ENCODE measurements around the gene RPL4. TPM values are rescaled to one million over a fixed set of nuclear protein-coding genes. Genes with fewer than 3 reads are reported as not detected.

RPL4 gene
- total and polyA plus RNA-seq, 4 donors, result 323 to 1,638 (median 1,440) TPM

DNA sequence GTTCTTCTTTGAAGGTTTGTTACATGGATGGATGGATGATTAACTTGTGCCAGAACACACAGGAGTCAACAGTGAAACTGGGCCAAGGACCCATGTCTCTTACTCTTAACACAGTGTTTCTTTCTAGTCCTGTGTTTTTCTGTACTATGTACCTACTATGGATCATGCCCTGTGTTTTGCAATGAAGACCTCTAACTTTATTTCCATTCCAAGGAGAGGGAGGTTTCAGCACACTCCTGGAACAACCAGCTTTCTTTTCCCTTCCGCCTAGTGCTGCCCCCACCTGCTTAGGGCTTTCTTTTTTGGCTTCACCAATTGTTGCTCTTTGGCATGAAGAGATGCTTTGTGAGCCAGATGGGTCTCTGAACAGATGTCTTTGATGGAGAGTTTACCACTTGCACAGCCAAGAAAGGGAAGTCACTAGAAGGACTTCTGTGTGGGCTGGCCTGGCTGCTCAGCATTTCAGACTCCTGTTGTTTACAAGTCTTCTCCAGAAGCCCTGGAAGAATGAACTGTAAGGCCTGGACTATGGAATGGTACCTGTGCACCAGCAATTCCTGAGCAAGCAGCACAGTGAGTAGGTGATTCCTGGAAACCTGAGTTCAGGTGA lies 51.6 kb downstream of the RPL4 start (continued):
- TF ChIP-seq, protein P1, sequence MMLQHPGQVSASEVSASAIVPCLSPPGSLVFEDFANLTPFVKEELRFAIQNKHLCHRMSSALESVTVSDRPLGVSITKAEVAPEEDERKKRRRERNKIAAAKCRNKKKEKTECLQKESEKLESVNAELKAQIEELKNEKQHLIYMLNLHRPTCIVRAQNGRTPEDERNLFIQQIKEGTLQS (IDR thresholded peaks at IDR 0.05), result no peak
- no peak for TF ChIP-seq NR2F2 (IDR thresholded peaks at IDR 0.05)

GRCh38 chr15:66452420-66452819 lies 52.2 kb downstream of the RPL4 start:
- Histone ChIP-seq H3K27me3 (ENCODE audit: control insufficient read depth in 4 of 4, insufficient read depth in 4 of 4, low read length in 3 of 4) (no peaks in the 10 kb centered on the region), H3K4me1 (ENCODE audit: control insufficient read depth in 4 of 4, insufficient read depth in 4 of 4, low read length in 3 of 4) (peaks cover 1 to 13% (median 9%) of the 10 kb centered on the region in 4 donors), H3K27ac (ENCODE audit: low read depth in 1 of 2, low read length in 2 of 2) (peak overlapping the region in 1 of 2 donors; percentile 1), H3K9ac (ENCODE audit: low read depth in 1 of 2, low read length in 2 of 2) (no peak overlapping the region), H3K9me3 (ENCODE audit: control insufficient read depth in 4 of 4, low read length in 3 of 4) (no peaks in the 10 kb centered on the region), H3K36me3 (ENCODE audit: control insufficient read depth in 4 of 4, insufficient read depth in 3 of 4, low read depth in 1 of 4, low read length in 3 of 4) (peaks cover 0 to 2% (median under 1%) of the 10 kb centered on the region in 4 donors), H3K4me3 (ENCODE audit: low read depth in 1 of 3, low read length in 3 of 3) (no peak overlapping the region)
- no peak for DNase-seq (ENCODE audit: low spot score)
- TF ChIP-seq FOXA1 (IDR thresholded peaks at IDR 0.05), result no peak
- TF ChIP-seq RAD21 (IDR thresholded peaks at IDR 0.05), result no peak
- TF ChIP-seq, protein P1 (IDR thresholded peaks at IDR 0.05), result no peak
- TF ChIP-seq YY1 (IDR thresholded peaks at IDR 0.05), result no peak
- no peak for TF ChIP-seq FOXA2 (IDR thresholded peaks at IDR 0.05)
- TF ChIP-seq CTCF (IDR thresholded peaks at IDR 0.05; ENCODE audit: low read depth, low read length, missing input control), result no peak
- no peak for TF ChIP-seq RXRA (IDR thresholded peaks at IDR 0.05)
- no peak for TF ChIP-seq SP1 (IDR thresholded peaks at IDR 0.05)
- 97% methylated on average over 4 of the region's 4 CpGs for WGBS

Small RNA genes lying within 50 kb of the gene (small RNA-seq; reads per million reads assigned to genes)
- gene MIR4512 (not detected), gene RF01159 (not detected), gene SNORD16 (not detected), gene SNORD18A (not detected), gene SNORD18B (not detected), gene SNORD18C (not detected)

Other genes with a start within 250 kb of the RPL4 start
- gene DIS3L, start 211.3 kb downstream of the RPL4 start, total RNA-seq, result 10 to 100 TPM; 17.2 to 40.2 TPM
- 10 to 100 TPM in 1 of 2 donors, 1 to 10 TPM in 1; 9.9 to 14.2 TPM for gene DIS3L, start 211.3 kb downstream of the RPL4 start, polyA plus RNA-seq
- gene TIPIN, start 148.2 kb downstream of the RPL4 start, total RNA-seq, result 1 to 10 TPM; 2.4 to 5.9 TPM
- 1 to 10 TPM; 2.2 to 2.7 TPM for gene TIPIN, start 148.2 kb downstream of the RPL4 start, polyA plus RNA-seq
- gene MAP2K1, start 117.9 kb downstream of the RPL4 start, total RNA-seq, result 10 to 100 TPM; 14.3 to 24.6 TPM
- gene MAP2K1, start 117.9 kb downstream of the RPL4 start, polyA plus RNA-seq, result 10 to 100 TPM; 24.1 to 30.2 TPM
- gene SNAPC5, start 7.1 kb downstream of the RPL4 start, total RNA-seq, result 10 to 100 TPM; 11.3 to 21.4 TPM
- 10 to 100 TPM; 22.7 to 24.9 TPM for gene SNAPC5, start 7.1 kb downstream of the RPL4 start, polyA plus RNA-seq
- gene ZWILCH, start 471 bp upstream of the RPL4 start, total RNA-seq, result 10 to 100 TPM in 1 of 2 donors, 1 to 10 TPM in 1; 3.5 to 11.3 TPM
- gene ZWILCH, start 471 bp upstream of the RPL4 start, polyA plus RNA-seq, result 1 to 10 TPM; 1.5 to 2.3 TPM
- gene LCTL, start 61.1 kb upstream of the RPL4 start, total RNA-seq, result not detected
- under 1 TPM in 1 of 2 donors, not detected in 1; 0.13 TPM for gene LCTL, start 61.1 kb upstream of the RPL4 start, polyA plus RNA-seq
- gene SMAD6, start 197.4 kb upstream of the RPL4 start, total RNA-seq, result 10 to 100 TPM; 14.1 to 15.1 TPM
- gene SMAD6, start 197.4 kb upstream of the RPL4 start, polyA plus RNA-seq, result 1 to 10 TPM; 1.2 to 7.9 TPM

Measured in liver (tissue), 10 donors.